HG03103 (cell line): ENCODE measurements around the gene BORCS5.

ENCODE experiments used
- ATAC-seq: cut with Tn5 transposase; IDR thresholded peaks from one replicate; pipeline ENCODE4 v1.9.1; 2021; ENCODE audit warnings: low read depth; ENCODE audit not compliant: unreplicated experiment

The BORCS5 gene

GRCh38 chr12:12505544-12506495 is 148.9 kb downstream of the BORCS5 start:
- ATAC-seq, result peak; percentile 88

- ATAC-seq, result no peak
Observed at GRCh38 chr12:12506496-12506890, 149.6 kb downstream of the BORCS5 start.

- no peak for ATAC-seq
Observed at GRCh38 chr12:12507121-12507520, 150.2 kb downstream of the BORCS5 start.

GRCh38 chr12:12508612-12509011 is 151.7 kb downstream of the BORCS5 start:
- no peak for ATAC-seq

GRCh38 chr12:12510141-12510540 is 153.3 kb downstream of the BORCS5 start:
- ATAC-seq, result no peak

- ATAC-seq, result no peak
Observed at GRCh38 chr12:12510551-12510950, 153.7 kb downstream of the BORCS5 start.

- no peak for ATAC-seq
Observed at GRCh38 chr12:12511021-12511783, 154.3 kb downstream of the BORCS5 start.

GRCh38 chr12:12511895-12512711 is 155.2 kb downstream of the BORCS5 start:
- ATAC-seq, result no peak

- no peak for ATAC-seq
Observed at GRCh38 chr12:12513416-12514006, 156.6 kb downstream of the BORCS5 start.

GRCh38 chr12:12518464-12518845 is 161.6 kb downstream of the BORCS5 start:
- ATAC-seq, result no peak

GRCh38 chr12:12518919-12519318 is 162.0 kb downstream of the BORCS5 start:
- no peak for ATAC-seq
